Glutamatergic neuron (in vitro differentiated cells): ENCODE results near the gene FRMD3. TPM values are rescaled to one million over a fixed set of nuclear protein-coding genes. Genes with fewer than 3 reads are reported as not detected.

ENCODE experiments used
- DNase-seq: peaks from one replicate; pipeline ENCODE4 v3.0.0; 2022
- H3K27ac Mint-ChIP-seq: one replicate; pipeline ENCODE4 v1.8.0; 2020; ENCODE audit warnings: mild to moderate bottlenecking, mixed read lengths, inconsistent platforms; ENCODE audit not compliant: unreplicated experiment
- H3K27me3 Mint-ChIP-seq: one replicate; pipeline ENCODE4 v1.8.0; 2020; ENCODE audit warnings: mild to moderate bottlenecking, moderate library complexity, mixed read lengths, inconsistent platforms; ENCODE audit not compliant: unreplicated experiment
- H3K36me3 Mint-ChIP-seq: one replicate; pipeline ENCODE4 v1.8.0; 2020; ENCODE audit warnings: mild to moderate bottlenecking, mixed read lengths, inconsistent platforms; ENCODE audit not compliant: unreplicated experiment
- H3K4me1 Mint-ChIP-seq: one replicate; pipeline ENCODE4 v1.8.0; 2020; ENCODE audit warnings: mild to moderate bottlenecking, low read depth, mixed read lengths, inconsistent platforms; ENCODE audit not compliant: unreplicated experiment
- H3K4me3 Mint-ChIP-seq: one replicate; pipeline ENCODE4 v1.8.0; 2020; ENCODE audit warnings: mild to moderate bottlenecking, mixed read lengths, inconsistent platforms; ENCODE audit not compliant: unreplicated experiment
- H3K9me3 Mint-ChIP-seq: one replicate; pipeline ENCODE4 v1.8.0; 2020; ENCODE audit warnings: mild to moderate bottlenecking, moderate library complexity, mixed read lengths, inconsistent platforms; ENCODE audit not compliant: unreplicated experiment
- CTCF ChIP-seq: fragments of 200-600 bp; sonication (generic); IDR thresholded peaks from one replicate; pipeline ENCODE4 v1.5.0; 2021; ENCODE audit not compliant: partially characterized antibody, unreplicated experiment
- total RNA-seq: library from RNA; stranded (reverse); fragmentation: NEBNext Ultra II Directional; extraction: Animal tissue kit (Norgen Biotek cat#: 25700); gene quantifications from one replicate; pipeline ENCODE4 v1.2.1, GENCODE V29; 2021; ENCODE audit not compliant: unreplicated experiment

Gene FRMD3
- total RNA-seq, 1 donor from 2014 or later, result 20.7 TPM

GRCh38 chr9:83280790-83281189, 257.4 kb downstream of the FRMD3 start:
- Mint-ChIP-seq H3K4me3 (no peak overlapping the region), H3K27ac (no peak overlapping the region), H3K27me3 (peaks cover 3% of the 10 kb centered on the region), H3K9me3 (peaks cover 2% of the 10 kb centered on the region), H3K4me1 (peaks cover 11% of the 10 kb centered on the region), H3K36me3 (peaks cover 9% of the 10 kb centered on the region)
- no peak for DNase-seq
- no peak for TF ChIP-seq CTCF

- no peak for DNase-seq
- TF ChIP-seq CTCF, result no peak
Observed at GRCh38 chr9:83280268-83280667, 257.9 kb downstream of the FRMD3 start.

GRCh38 chr9:83274787-83275186, 263.4 kb downstream of the FRMD3 start:
- H3K36me3 Mint-ChIP-seq, result peaks cover 5% of the 10 kb centered on the region

More at GRCh38 chr9:83280268-83280667, 257.9 kb downstream of the FRMD3 start:
- Mint-ChIP-seq H3K4me3 (no peak overlapping the region), H3K9me3 (peaks cover 2% of the 10 kb centered on the region), H3K27me3 (peaks cover 3% of the 10 kb centered on the region), H3K36me3 (peaks cover 9% of the 10 kb centered on the region), H3K27ac (no peak overlapping the region), H3K4me1 (peaks cover 11% of the 10 kb centered on the region)

GRCh38 chr9:83271665-83272071, 266.5 kb downstream of the FRMD3 start:
- peaks cover 15% of the 10 kb centered on the region for H3K4me1 Mint-ChIP-seq
- H3K27me3 Mint-ChIP-seq, result peaks cover 3% of the 10 kb centered on the region
- peaks cover 2% of the 10 kb centered on the region for H3K9me3 Mint-ChIP-seq
- no peak for DNase-seq
- no peaks in the 10 kb centered on the region for H3K36me3 Mint-ChIP-seq
- no peak for TF ChIP-seq CTCF
- H3K4me3 Mint-ChIP-seq, result no peak overlapping the region
- peak overlapping the region; percentile 48 for H3K27ac Mint-ChIP-seq

More at GRCh38 chr9:83274787-83275186, 263.4 kb downstream of the FRMD3 start:
- peaks cover 8% of the 10 kb centered on the region for H3K4me1 Mint-ChIP-seq
- no peak overlapping the region for H3K4me3 Mint-ChIP-seq
- peaks cover 6% of the 10 kb centered on the region for H3K27me3 Mint-ChIP-seq
- peaks cover 4% of the 10 kb centered on the region for H3K9me3 Mint-ChIP-seq
- TF ChIP-seq CTCF, result no peak
- DNase-seq, result no peak
- H3K27ac Mint-ChIP-seq, result no peak overlapping the region

GRCh38 chr9:83270116-83270515, 268.1 kb downstream of the FRMD3 start:
- no peak for TF ChIP-seq CTCF
- Mint-ChIP-seq H3K36me3 (no peaks in the 10 kb centered on the region), H3K4me1 (peaks cover 18% of the 10 kb centered on the region), H3K27me3 (peaks cover 6% of the 10 kb centered on the region), H3K27ac (no peak overlapping the region), H3K9me3 (peaks cover 2% of the 10 kb centered on the region), H3K4me3 (no peak overlapping the region)
- DNase-seq, result no peak
